LNCAP (cell line): ENCODE results near the gene RPS19.

Experiments
- TF ChIP-seq, protein P1 (sequence below): fragments of 450-650 bp; IDR thresholded peaks from 2 replicates; pipeline ENCODE4 v1.5.1; 2017; ENCODE audit warnings: mild to moderate bottlenecking

Gene RPS19

DNA sequence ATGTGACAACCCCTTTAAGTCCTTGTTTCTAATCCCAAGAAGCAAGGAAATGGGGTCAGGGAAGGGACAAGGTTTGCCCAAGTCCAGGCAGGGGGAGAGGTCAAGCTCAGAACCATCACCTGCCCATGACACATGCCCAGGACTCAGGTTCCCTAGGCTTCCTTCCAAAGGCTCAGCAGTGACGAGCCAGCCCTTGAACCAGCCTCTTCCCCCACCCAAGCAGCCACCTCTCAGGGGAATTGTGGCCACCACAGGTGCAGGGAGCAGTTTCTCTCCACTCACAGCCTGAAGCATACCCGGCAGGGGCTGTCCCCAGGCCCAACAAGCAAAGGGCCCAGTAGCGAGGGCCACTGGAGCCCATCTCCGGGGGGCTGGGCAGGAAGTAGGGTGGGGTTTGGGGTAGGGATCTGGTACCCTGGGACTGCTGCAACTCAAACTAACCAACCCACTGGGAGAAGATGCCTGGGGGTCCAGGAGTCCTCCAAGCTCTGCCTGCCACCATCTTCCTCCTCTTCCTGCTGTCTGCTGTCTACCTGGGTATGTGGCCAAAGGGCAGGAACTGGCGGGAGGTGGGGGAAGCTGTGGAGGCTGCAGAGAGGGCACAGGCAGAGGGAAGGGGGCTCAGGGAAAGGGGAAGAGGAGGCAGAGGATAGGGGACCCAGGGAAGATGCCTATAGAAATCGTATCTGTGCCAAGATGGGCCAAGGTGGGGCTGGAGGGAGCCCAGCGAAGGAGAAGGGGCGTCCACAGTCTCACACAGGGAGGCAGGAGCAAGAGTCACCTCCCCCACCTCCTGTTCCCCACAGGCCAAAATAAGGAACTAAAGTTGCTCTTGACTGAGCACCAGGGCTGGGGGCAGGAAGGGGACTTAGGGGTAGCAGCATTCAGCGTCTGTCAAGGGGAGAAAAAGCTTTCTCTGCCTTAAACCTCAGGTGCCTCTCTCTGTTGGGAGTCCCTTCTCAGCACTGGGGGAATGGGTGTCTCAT lies 17.1 kb downstream of the RPS19 start, which contains the start of gene CD79A:
CD79A (plus strand) TSS at position 433 of the 986 bp plus-strand sequence; CDS start at position 459, 26 bp downstream.
- TF ChIP-seq, protein P1, sequence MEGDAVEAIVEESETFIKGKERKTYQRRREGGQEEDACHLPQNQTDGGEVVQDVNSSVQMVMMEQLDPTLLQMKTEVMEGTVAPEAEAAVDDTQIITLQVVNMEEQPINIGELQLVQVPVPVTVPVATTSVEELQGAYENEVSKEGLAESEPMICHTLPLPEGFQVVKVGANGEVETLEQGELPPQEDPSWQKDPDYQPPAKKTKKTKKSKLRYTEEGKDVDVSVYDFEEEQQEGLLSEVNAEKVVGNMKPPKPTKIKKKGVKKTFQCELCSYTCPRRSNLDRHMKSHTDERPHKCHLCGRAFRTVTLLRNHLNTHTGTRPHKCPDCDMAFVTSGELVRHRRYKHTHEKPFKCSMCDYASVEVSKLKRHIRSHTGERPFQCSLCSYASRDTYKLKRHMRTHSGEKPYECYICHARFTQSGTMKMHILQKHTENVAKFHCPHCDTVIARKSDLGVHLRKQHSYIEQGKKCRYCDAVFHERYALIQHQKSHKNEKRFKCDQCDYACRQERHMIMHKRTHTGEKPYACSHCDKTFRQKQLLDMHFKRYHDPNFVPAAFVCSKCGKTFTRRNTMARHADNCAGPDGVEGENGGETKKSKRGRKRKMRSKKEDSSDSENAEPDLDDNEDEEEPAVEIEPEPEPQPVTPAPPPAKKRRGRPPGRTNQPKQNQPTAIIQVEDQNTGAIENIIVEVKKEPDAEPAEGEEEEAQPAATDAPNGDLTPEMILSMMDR, result no peak

DNA sequence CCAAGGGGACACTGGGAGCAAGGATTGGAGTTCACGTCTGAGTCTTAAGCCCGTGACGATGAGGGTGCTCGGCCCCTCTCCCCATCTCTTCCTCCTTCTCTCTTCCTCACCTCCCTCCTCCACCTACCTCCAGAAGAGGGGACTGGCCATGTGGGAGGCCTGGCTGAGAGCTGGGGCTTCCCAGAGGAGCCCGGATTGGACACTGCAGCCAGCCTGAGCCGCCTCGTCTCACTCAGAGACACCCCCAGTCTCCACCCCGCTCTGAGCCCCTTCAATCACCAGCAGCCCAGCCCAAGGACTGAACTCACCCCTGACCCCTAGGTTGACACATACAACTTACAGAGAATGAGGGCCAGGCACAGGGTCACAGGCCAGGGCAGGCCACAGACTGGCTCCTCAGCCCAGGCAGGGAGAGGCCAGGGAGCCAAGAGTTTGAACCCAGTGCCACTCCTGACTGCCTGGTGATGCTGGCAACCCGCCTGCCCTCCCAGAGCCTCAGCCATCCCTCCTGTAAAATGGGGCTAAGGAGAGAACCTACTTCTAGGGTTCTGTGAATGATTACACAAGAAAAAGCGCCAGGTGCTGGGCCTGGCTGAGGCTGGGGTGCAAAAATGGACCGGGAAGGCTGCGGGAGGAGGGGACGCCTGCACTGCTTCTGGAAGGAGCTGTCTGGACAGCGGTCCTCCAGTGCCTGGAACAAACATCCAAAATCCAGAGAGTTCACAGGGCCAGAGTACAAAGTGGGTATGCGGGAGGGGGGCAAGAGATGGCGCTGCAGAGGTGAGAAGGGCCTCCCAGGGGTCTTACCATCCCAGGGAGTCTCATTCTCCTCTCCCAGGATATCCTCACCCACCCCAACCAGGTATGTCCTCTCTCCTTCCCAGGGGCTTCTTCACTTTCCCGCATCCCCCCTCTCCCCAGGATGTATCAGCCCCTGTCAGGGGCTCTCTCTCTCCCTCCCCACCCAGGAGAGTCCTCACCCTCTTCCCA lies 18.2 kb downstream of the RPS19 start:
- TF ChIP-seq, protein P1, result no peak

DNA sequence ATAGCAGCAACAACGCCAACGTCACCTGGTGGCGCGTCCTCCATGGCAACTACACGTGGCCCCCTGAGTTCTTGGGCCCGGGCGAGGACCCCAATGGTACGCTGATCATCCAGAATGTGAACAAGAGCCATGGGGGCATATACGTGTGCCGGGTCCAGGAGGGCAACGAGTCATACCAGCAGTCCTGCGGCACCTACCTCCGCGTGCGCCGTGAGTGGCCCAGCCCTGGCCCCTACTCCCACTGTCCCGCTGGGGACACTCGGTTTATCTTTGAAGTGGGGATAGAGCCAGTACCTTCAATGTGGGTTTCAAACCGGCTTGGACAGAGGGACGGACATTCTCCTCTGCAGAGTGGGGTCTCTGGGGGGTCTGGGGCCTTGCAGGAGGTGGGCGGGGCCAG lies 19.0 kb downstream of the RPS19 start:
- TF ChIP-seq, protein P1, result no peak

DNA sequence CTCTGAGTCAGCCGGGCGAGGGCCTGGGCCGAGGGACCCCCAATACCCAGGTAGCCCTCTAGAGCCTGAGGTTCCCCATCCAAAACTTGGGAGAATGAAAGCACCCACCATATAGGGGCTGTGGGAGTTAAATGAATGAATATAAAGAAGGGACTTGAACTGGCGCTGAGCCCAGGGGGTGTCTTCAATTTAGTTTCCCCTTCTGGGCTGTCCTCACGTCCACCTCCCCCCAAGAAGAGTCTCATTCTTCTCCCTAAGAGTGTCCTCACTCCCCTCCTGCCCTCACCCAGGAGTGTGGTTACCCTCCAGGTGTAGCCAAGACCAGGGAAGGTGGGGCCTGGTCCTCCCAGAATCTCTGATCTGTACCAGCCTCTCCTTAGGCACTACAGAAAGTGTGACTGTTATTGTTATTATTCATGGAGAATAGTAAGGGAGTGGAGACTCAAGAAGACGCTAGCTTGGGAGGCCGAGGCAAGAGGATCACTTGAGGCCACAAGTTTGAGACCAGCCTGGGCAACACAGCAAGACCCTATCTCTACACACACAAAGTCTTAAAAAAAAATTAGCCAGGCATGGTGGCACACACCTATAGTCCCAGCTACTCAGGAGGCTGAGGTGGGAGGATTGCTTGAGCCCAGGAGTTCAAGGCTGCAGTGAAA lies 19.7 kb downstream of the RPS19 start:
- TF ChIP-seq, protein P1, result no peak

DNA sequence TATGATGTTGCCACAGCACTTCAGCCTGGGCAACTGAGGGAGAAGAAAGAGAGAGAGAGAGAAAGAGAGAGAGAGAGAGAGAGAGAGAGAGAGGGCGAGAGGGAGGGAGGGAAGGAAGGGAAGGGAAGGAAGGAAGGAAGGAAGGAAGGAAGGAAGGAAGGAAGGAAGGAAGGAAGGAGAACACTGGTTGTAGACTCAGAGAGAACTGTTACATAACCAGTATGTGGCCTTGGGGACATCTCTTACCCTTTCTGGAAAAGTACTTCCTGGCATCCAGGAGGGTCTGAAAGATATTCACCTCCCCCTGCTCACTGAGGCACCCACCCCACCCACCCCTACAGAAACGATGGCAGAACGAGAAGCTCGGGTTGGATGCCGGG lies 20.3 kb downstream of the RPS19 start:
- TF ChIP-seq, protein P1, result no peak

DNA sequence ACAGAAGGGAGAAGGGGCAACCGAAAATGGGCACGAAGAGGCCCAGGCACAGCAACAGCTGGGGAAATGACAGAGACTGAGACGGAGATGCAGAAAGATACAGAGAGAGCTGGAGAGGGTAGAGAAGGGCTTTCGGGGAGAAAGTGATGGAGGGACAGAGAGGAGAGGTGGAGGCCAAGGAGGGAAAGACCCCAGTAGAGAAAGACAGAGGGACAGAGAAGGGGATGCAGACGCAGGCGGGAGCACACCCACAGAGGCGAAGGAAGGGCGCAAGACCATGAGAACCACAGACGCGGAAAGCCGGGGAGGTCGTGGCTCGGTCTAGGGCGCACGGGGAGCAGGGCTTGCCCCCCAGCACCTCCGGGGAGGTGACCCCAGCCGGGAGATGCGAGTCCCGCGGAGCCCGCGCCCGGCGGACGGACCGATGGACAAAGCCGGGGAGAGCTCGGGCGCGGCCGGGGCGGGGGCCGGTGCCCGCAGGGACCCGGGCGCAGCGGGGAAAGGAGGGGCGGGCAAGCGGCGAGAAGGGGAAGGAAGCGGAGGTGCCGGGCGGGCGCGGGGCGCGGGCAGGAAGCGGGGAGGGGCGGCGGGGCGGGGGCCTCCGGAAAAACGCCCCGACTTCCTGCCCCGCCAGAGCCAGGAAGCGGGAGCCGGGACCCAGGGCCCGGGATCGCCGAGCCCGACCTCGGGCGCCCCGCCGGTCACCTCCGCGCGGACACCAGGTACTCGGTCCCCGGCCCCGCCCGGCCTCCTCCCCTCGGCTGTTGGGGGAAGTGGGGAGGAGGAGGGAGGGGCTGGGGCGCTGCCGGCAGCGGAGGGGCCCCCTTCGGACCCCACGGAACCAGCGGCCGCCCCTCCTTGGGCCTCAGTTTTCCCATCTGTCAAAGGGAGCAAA lies 22.8 kb downstream of the RPS19 start, which contains the start of gene ARHGEF1:
ARHGEF1 (plus strand) TSS at position 617 of the 895 bp plus-strand sequence. CDS start 4,899 bp downstream, outside the sequence.
- TF ChIP-seq, protein P1, result no peak
